Measurements from ENCODE around the gene OR10H4.

DNA sequence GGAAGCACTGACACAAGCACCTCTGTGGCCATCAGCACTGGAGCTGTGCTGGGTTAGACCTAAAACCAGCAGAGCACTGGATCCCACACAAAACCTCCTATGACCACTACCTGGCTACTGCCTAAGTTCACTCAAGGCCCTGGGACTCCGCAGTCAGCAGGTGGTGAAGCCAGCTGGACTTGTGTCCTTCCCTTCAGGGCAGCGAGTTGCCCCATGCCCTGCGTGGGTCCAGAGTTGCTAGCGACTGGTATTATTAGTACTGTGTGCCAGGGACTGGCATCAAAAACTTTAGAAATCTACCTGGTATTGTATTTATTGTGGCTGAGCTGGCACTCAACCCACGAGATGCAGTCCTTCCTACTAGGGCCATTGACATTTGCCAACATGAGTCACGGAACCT, 6.0 kb downstream of the OR10H4 start:
- TF ChIP-seq, protein P1, sequence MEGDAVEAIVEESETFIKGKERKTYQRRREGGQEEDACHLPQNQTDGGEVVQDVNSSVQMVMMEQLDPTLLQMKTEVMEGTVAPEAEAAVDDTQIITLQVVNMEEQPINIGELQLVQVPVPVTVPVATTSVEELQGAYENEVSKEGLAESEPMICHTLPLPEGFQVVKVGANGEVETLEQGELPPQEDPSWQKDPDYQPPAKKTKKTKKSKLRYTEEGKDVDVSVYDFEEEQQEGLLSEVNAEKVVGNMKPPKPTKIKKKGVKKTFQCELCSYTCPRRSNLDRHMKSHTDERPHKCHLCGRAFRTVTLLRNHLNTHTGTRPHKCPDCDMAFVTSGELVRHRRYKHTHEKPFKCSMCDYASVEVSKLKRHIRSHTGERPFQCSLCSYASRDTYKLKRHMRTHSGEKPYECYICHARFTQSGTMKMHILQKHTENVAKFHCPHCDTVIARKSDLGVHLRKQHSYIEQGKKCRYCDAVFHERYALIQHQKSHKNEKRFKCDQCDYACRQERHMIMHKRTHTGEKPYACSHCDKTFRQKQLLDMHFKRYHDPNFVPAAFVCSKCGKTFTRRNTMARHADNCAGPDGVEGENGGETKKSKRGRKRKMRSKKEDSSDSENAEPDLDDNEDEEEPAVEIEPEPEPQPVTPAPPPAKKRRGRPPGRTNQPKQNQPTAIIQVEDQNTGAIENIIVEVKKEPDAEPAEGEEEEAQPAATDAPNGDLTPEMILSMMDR (conservative IDR thresholded peaks at IDR 0.05; ENCODE audit: low read depth, low read length) = no peak
- TF ChIP-seq EZH2 (IDR thresholded peaks at IDR 0.05; ENCODE audit: low read length, unreplicated experiment) = no peak
- TF ChIP-seq EZH2phosphoT487 (IDR thresholded peaks at IDR 0.05; ENCODE audit: borderline replicate concordance, low read length) = no peak

All from PC-3 (cell line).